HG02938 (cell line): ENCODE data around the gene APP.

Experiments
- ATAC-seq: cut with Tn5 transposase; IDR thresholded peaks from one replicate; pipeline ENCODE4 v1.9.1; 2021; ENCODE audit warnings: mild to moderate bottlenecking, moderate library complexity; ENCODE audit not compliant: unreplicated experiment

APP gene

GRCh38 chr21:25837533-25838265, 332.9 kb downstream of the APP start:
- ATAC-seq, result no peak

GRCh38 chr21:25836396-25836795, 334.2 kb downstream of the APP start:
- ATAC-seq, result no peak

GRCh38 chr21:25834381-25834780, 336.2 kb downstream of the APP start:
- no peak for ATAC-seq

- no peak for ATAC-seq
Observed at GRCh38 chr21:25831300-25831960, 339.1 kb downstream of the APP start.
